Effector memory CD4-positive, alpha-beta T cell (primary cell): ENCODE results near the gene COL1A1.

ENCODE experiments used
- DNase-seq, 3 donors: peaks; one replicate each; pipeline ENCODE4 v3.0.0-alpha.2; 2020
- H3K27ac ChIP-seq: 2 replicates; pipeline ENCODE4 v1.7.0; 2013; ENCODE audit warnings: mild to moderate bottlenecking, low read length, moderate library complexity; ENCODE audit not compliant: insufficient read depth, poor library complexity, severe bottlenecking
- H3K27me3 ChIP-seq: replicated peaks from 2 replicates; pipeline ENCODE4 v1.7.0; 2013; ENCODE audit warnings: mild to moderate bottlenecking, low read length; ENCODE audit not compliant: insufficient read depth, control insufficient read depth, poor library complexity, severe bottlenecking
- H3K36me3 ChIP-seq: 2 replicates; pipeline ENCODE4 v1.7.0; 2013; ENCODE audit warnings: mild to moderate bottlenecking, low read length, moderate library complexity; ENCODE audit not compliant: control insufficient read depth, insufficient read depth
- H3K4me1 ChIP-seq: 2 replicates; pipeline ENCODE4 v1.7.0; 2013; ENCODE audit warnings: low read length, mild to moderate bottlenecking; ENCODE audit not compliant: control insufficient read depth, insufficient read depth, poor library complexity, severe bottlenecking
- H3K4me3 ChIP-seq: 2 replicates; pipeline ENCODE4 v1.7.0; 2013; ENCODE audit warnings: low read length, low read depth, mild to moderate bottlenecking; ENCODE audit not compliant: insufficient read depth, poor library complexity, severe bottlenecking
- H3K9me3 ChIP-seq: 2 replicates; pipeline ENCODE4 v1.7.0; 2013; ENCODE audit warnings: mild to moderate bottlenecking, low read length, moderate library complexity; ENCODE audit not compliant: control insufficient read depth

The COL1A1 gene

GRCh38 chr17:50185631-50186471 lies 15.6 kb downstream of the COL1A1 start:
- no peaks in the 10 kb centered on the region for H3K36me3 ChIP-seq
- H3K4me1 ChIP-seq: no peaks in the 10 kb centered on the region
- H3K4me3 ChIP-seq: no peak overlapping the region
- no peaks in the 10 kb centered on the region for H3K9me3 ChIP-seq
- no peak for DNase-seq
- H3K27ac ChIP-seq: no peak overlapping the region
- H3K27me3 ChIP-seq: no peaks in the 10 kb centered on the region

- Histone ChIP-seq H3K27me3 (no peaks in the 10 kb centered on the region), H3K27ac (no peak overlapping the region), H3K4me1 (no peaks in the 10 kb centered on the region), H3K4me3 (no peak overlapping the region), H3K36me3 (no peaks in the 10 kb centered on the region), H3K9me3 (no peaks in the 10 kb centered on the region)
- no peak for DNase-seq
Measured at GRCh38 chr17:50184611-50185398, 16.6 kb downstream of the COL1A1 start.

GRCh38 chr17:50184064-50184463 lies 17.4 kb downstream of the COL1A1 start:
- H3K27ac ChIP-seq: no peak overlapping the region
- no peaks in the 10 kb centered on the region for H3K36me3 ChIP-seq
- peak overlapping the region; percentile 20 for H3K4me3 ChIP-seq
- DNase-seq: no peak
- H3K27me3 ChIP-seq: no peaks in the 10 kb centered on the region
- no peaks in the 10 kb centered on the region for H3K4me1 ChIP-seq
- H3K9me3 ChIP-seq: no peaks in the 10 kb centered on the region

- H3K4me1 ChIP-seq: no peaks in the 10 kb centered on the region
- peak overlapping the region; percentile 20 for H3K4me3 ChIP-seq
- no peaks in the 10 kb centered on the region for H3K9me3 ChIP-seq
- no peaks in the 10 kb centered on the region for H3K27me3 ChIP-seq
- no peaks in the 10 kb centered on the region for H3K36me3 ChIP-seq
- DNase-seq: no peak
- no peak overlapping the region for H3K27ac ChIP-seq
Measured at GRCh38 chr17:50183421-50183994, 17.9 kb downstream of the COL1A1 start.

- H3K4me1 ChIP-seq: no peaks in the 10 kb centered on the region
- no peaks in the 10 kb centered on the region for H3K27me3 ChIP-seq
- no peaks in the 10 kb centered on the region for H3K9me3 ChIP-seq
- H3K27ac ChIP-seq: no peak overlapping the region
- no peaks in the 10 kb centered on the region for H3K36me3 ChIP-seq
- no peak overlapping the region for H3K4me3 ChIP-seq
- DNase-seq: no peak
Measured at GRCh38 chr17:50182783-50183420, 18.5 kb downstream of the COL1A1 start.

GRCh38 chr17:50181591-50182560 lies 19.6 kb downstream of the COL1A1 start:
- no peaks in the 10 kb centered on the region for H3K4me1 ChIP-seq
- DNase-seq: no peak
- no peak overlapping the region for H3K27ac ChIP-seq
- no peaks in the 10 kb centered on the region for H3K27me3 ChIP-seq
- H3K4me3 ChIP-seq: no peak overlapping the region
- no peaks in the 10 kb centered on the region for H3K36me3 ChIP-seq
- no peaks in the 10 kb centered on the region for H3K9me3 ChIP-seq

GRCh38 chr17:50181144-50181543 lies 20.3 kb downstream of the COL1A1 start:
- no peaks in the 10 kb centered on the region for H3K36me3 ChIP-seq
- H3K4me3 ChIP-seq: no peak overlapping the region
- DNase-seq: no peak
- H3K4me1 ChIP-seq: no peaks in the 10 kb centered on the region
- no peak overlapping the region for H3K27ac ChIP-seq
- H3K27me3 ChIP-seq: no peaks in the 10 kb centered on the region
- no peaks in the 10 kb centered on the region for H3K9me3 ChIP-seq

- H3K36me3 ChIP-seq: no peaks in the 10 kb centered on the region
- no peak for DNase-seq
- H3K27me3 ChIP-seq: no peaks in the 10 kb centered on the region
- H3K4me3 ChIP-seq: no peak overlapping the region
- H3K9me3 ChIP-seq: no peaks in the 10 kb centered on the region
- H3K4me1 ChIP-seq: no peaks in the 10 kb centered on the region
- H3K27ac ChIP-seq: no peak overlapping the region
Measured at GRCh38 chr17:50180620-50181019, 20.8 kb downstream of the COL1A1 start.

- H3K27me3 ChIP-seq: no peaks in the 10 kb centered on the region
- no peak overlapping the region for H3K27ac ChIP-seq
- no peaks in the 10 kb centered on the region for H3K4me1 ChIP-seq
- H3K4me3 ChIP-seq: no peak overlapping the region
- H3K36me3 ChIP-seq: no peaks in the 10 kb centered on the region
- no peaks in the 10 kb centered on the region for H3K9me3 ChIP-seq
- no peak for DNase-seq
Measured at GRCh38 chr17:50180111-50180510, 21.3 kb downstream of the COL1A1 start.
